ENCODE data around the gene MED13L. TPM values are rescaled to one million over a fixed set of nuclear protein-coding genes. Genes with fewer than 3 reads are reported as not detected.

MED13L gene
- polyA plus RNA-seq, 3 donors = 69.5 to 83.0 (median 76.0) TPM

DNA sequence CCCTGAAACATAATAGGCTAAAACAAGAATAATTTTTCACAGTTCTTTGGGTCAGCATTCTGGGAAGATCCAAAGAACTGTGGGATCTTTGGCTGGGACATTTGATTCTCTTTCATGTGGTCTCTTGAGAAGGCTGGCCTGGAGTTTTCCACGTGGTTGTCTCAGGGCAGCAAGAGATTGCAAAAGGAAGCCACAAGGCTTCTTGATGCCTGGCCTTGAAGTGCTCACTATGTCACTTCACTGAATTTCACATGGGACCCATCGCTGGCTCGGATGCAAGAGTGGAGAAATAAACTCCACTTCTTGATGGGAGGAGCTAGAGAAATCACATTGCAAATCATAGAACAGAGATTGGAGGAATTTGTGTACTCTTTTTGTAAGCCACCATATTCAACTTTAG, 343.4 kb downstream of the MED13L start:
- DNase-seq (ENCODE audit: low read depth in 3 of 3, low spot score in 2 of 3) = no peak

DNA sequence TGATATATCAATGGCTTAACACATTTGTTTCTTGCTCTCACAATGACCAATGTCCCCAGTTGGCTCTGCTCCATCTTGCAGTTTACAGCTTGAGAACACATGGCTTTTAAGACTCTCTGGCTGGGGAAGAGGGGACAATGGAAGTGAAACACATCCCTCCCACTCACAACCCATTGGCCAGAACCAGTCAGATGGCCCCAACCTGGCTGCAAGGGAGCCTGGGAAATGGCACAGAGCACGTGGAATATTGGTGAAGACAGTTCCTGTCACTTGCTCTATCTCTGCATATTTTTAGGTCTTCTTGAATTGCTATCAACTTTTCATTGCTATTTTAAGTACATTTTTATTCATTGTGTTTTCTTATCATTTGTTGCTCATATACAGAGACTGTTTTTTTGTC, 345.4 kb downstream of the MED13L start:
- no peak for DNase-seq (ENCODE audit: low read depth in 3 of 3, low spot score in 2 of 3)

DNA sequence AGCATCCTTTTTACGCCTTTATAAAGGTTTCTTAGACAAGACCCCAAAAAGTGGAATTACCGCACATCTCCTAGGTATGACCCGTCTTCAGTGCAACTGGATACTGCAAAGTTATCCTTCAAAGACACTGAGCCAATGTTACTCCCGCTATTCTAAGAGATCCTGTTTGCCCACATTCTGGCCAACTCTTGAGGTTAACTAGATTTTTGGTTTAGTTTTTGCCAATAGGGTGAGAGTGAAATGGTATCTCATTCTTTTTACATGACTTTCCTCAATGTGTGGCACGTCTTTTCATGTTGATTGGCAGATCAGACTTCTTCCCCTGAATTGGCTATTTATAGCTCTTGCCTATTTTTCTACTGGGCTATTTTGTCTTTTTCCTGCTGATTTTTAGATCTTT, 347.2 kb downstream of the MED13L start:
- DNase-seq (ENCODE audit: low read depth in 3 of 3, low spot score in 2 of 3) = no peak

DNA sequence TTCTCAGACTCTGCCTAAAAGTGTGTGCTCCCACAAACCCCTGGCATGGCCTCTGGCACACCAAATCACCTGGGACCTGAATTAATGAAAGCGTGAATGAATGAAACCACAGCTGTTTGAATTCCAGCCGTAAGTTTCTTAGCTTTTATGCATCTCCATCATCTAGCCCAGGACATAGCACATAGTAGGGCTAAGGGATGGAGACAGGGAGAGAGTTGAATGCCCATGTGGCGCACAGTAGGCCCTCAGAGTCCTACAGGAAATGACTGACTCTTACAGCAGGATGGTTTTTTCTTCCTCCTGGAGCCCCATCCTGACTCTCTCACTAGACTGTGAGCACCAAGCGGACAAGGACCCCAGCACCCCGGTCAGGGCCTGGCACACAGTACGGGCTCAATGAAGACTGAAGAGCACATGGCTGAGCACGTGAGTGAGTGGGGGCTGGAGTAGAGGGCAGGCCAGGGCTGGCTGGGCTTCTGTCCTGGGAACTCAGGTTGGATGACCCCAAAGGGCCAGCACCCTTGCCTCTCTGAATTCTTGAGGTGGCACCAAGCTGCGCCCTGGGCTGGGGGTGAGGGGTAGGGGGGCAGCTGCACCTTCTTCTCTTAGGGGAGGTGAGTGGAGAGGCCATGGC, 351.3 kb downstream of the MED13L start:
- DNase-seq (ENCODE audit: low read depth in 3 of 3, low spot score in 2 of 3) = no peak

GRCh38 chr12:115923851-115924250, 353.6 kb downstream of the MED13L start:
- DNase-seq (ENCODE audit: low read depth in 3 of 3, low spot score in 2 of 3) = no peak

GRCh38 chr12:115922952-115923564, 354.4 kb downstream of the MED13L start:
- no peak for DNase-seq (ENCODE audit: low read depth in 3 of 3, low spot score in 2 of 3)

- no peak for DNase-seq (ENCODE audit: low read depth in 3 of 3, low spot score in 2 of 3)
These were observed 356.9 kb downstream of the MED13L start for GRCh38 chr12:115920395-115921183.

DNA sequence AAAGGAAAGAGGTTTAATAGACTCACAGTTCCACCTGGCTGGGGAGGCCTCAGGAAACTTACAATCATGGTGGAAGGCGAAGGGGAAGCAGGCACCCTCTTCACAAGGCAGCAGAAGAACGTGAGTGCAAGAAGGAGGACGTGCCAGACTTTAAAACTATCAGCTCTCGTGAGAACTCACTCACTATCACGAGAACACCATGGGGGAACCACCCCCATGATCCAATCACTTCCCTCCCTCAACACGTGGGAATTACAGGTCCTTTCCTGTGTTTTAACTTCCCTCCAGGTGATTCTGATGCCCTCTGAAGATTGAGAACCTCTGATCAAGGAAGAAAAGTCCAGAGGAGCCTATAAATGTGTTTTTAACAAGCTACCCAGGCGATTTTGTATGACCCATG, 358.7 kb downstream of the MED13L start:
- no peak for DNase-seq (ENCODE audit: low read depth in 3 of 3, low spot score in 2 of 3)

DNA sequence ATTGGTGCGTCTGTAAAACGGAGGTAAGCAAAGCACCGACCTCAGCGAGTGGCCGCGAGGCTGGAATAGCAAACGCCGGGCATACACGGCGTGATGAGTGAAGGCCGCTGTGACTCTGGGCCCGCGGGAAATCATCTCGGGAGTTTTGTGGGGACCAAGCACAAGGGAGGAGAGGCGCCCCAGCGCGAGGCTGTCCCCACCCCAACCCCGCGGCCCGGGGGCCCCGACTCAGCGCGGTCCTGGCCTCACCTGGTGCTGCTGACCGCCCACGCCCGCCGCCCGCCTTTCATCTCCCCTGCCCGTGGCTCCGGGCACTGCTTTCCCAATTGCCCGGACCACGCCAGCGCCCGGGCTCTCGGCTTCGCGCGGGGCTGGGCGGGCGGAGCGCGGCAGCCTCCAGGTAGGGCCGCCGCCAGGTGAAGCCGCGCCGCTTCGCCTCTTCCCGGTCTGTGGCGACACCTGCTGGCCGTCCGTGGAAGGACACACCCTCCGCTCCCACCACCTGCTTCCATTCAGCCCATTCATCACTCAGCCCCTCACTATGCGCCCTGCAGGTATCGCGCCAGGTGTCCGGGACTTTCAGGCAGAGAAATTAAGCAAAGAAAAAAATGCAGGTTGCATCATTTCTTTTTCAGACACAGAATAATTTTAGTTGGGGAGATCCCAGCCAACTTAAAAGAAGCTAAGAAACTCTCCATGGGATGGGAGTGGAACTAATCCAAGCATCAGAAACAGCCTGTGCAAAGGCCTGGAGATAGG, 360.4 kb downstream of the MED13L start:
- DNase-seq (ENCODE audit: low read depth in 3 of 3, low spot score in 2 of 3) = peak in 2 of 3 donors; percentile 12 to 32

DNA sequence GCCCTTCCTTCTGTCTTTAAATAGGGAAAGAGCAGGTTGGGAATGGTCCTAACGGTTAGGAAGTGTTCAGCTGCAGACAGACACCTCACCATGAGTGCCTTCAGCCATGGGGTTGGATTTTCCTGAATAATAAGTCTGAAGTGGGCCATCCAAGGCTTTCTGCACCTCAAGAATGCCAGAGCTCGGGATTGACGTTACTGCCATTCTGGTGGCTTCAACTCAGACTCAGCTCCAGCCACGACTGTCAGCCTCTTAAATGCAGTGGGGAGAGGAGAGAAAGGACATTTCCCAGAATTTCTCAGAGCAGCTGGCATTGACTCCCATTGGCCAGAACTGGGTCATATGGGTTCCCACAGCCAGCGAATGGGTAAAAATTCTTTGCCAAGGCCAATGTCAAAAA, 363.4 kb downstream of the MED13L start:
- DNase-seq (ENCODE audit: low read depth in 3 of 3, low spot score in 2 of 3) = no peak

GRCh38 chr12:115912440-115912839, 365.1 kb downstream of the MED13L start:
- no peak for DNase-seq (ENCODE audit: low read depth in 3 of 3, low spot score in 2 of 3)

GRCh38 chr12:115911360-115911759, 366.1 kb downstream of the MED13L start:
- DNase-seq (ENCODE audit: low read depth in 3 of 3, low spot score in 2 of 3) = no peak

- no peak for DNase-seq (ENCODE audit: low read depth in 3 of 3, low spot score in 2 of 3)
These were observed 367.4 kb downstream of the MED13L start for GRCh38 chr12:115910057-115910456.
